Muscle layer of duodenum (tissue), 2 donors: ENCODE results near the gene ABCC1.

Experiments
- H3K27ac ChIP-seq: one replicate; pipeline ENCODE4 v1.7.0; 2013; ENCODE audit warnings: mild to moderate bottlenecking, low read length
- H3K27me3 ChIP-seq: one replicate; pipeline ENCODE4 v1.7.0; 2013; ENCODE audit warnings: low read depth, mild to moderate bottlenecking, control low read depth, low read length
- H3K36me3 ChIP-seq, 2 donors: one replicate each; pipeline ENCODE4 v1.7.0; 2013; ENCODE audit warnings: low read length in 2 of 2, control low read depth in 1 of 2, mild to moderate bottlenecking in 1 of 2; ENCODE audit not compliant: insufficient read depth in 2 of 2, control insufficient read depth in 1 of 2
- H3K4me1 ChIP-seq, 2 donors: one replicate each; pipeline ENCODE4 v1.7.0; 2013; ENCODE audit warnings: low read length in 2 of 2, mild to moderate bottlenecking in 2 of 2, control low read depth in 1 of 2, moderate library complexity in 1 of 2; ENCODE audit not compliant: insufficient read depth in 2 of 2, control insufficient read depth in 1 of 2
- H3K4me3 ChIP-seq, 2 donors: one replicate each; pipeline ENCODE4 v1.7.0; 2013; ENCODE audit warnings: low read length in 2 of 2, low read depth in 1 of 2, mild to moderate bottlenecking in 1 of 2
- H3K9me3 ChIP-seq, 2 donors: one replicate each; pipeline ENCODE4 v1.7.0; 2013; ENCODE audit warnings: low read length in 2 of 2, control low read depth in 1 of 2, mild to moderate bottlenecking in 1 of 2; ENCODE audit not compliant: control insufficient read depth in 1 of 2
- donor health status: healthy.

Gene ABCC1

DNA sequence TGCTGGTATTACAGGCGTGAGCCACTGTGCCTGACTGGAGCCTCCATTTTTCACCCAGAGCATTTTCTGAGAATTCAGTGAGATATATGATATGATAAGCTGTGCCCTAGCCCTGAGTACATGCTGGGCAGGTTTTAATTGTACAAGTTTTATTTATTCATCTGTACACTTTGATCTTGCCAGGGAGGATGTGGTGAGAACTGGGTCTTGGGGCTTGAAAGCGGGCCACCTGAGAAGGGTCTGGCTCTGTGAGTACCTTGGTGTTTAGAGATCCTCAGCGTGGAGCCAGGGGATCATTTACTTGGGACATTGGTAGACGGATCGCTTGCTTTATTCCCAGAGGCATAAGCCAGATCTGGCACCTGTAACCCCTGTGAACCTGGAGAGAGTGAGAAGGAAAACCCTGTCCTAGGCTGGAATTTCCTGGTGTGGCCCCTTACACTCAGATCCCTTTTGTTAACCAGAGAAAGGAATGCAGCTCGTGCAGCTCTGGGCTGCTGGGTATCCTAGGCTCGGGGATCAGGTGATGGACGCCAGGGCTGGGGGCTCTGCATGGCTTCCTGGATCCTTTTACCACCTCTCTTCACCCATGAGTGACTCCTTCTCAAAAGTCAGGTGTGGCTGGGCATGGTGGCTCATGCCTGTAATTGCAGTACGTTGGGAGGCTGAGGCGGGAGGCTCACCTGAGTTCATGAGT is 91.9 kb downstream of the ABCC1 start:
- H3K9me3 ChIP-seq, result no peaks in the 10 kb centered on the region
- H3K4me3 ChIP-seq, result no peak overlapping the region
- no peak overlapping the region for H3K27ac ChIP-seq
- H3K36me3 ChIP-seq, result peaks cover 39 to 58% of the 10 kb centered on the region in 2 donors
- peaks cover 0 to 8% of the 10 kb centered on the region in 2 donors for H3K4me1 ChIP-seq
- no peaks in the 10 kb centered on the region for H3K27me3 ChIP-seq

DNA sequence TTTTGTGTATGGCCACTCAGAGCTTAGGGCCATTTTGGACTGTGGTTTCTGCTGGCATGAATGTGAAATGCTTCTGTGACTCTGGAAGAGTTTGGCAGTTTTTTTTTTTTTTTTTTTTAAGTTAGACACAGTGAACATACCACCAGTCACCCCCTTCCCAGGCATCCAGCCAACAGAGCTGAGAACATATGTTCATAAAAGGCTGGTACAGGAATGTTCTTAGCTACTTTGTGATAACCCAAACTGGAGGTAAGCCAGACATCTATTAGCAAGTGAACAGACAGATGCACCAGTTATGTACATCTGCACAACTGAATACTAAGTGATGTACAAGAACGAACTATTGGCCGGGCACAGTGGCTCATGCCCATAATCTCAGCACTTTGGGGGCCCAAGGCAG is 92.7 kb downstream of the ABCC1 start:
- no peak overlapping the region for H3K4me3 ChIP-seq
- no peak overlapping the region for H3K27ac ChIP-seq
- H3K9me3 ChIP-seq, result no peaks in the 10 kb centered on the region

DNA sequence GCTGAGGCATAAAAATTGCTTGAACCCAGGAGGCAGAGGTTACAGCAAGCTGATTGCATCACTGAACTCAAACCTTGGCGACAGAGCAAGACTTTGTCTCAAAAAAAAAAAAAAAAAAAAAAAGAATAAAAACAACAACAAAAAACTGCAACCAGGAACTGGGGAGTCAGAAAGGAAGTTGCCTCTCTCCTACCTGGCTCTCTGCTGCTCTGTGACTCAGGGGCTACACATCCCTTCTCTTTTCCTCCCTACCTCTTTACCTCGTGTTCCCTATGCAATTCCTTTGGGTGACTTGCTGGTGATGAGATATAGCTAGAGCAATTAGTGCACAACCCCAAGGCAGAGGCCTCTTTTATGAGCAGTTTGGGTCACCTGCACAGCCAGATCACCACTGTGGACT is 95.9 kb downstream of the ABCC1 start:
- no peak overlapping the region for H3K27ac ChIP-seq
- H3K4me3 ChIP-seq, result no peak overlapping the region
- peaks cover 0 to 14% of the 10 kb centered on the region in 2 donors for H3K4me1 ChIP-seq
- H3K27me3 ChIP-seq, result no peaks in the 10 kb centered on the region
- no peaks in the 10 kb centered on the region for H3K9me3 ChIP-seq
- H3K36me3 ChIP-seq, result peaks cover 35 to 60% of the 10 kb centered on the region in 2 donors

More for the DNA sequence above, 92.7 kb downstream of the ABCC1 start:
- Histone ChIP-seq H3K4me1 (peaks cover 0 to 8% of the 10 kb centered on the region in 2 donors), H3K27me3 (no peaks in the 10 kb centered on the region), H3K36me3 (peaks cover 36 to 57% of the 10 kb centered on the region in 2 donors)

DNA sequence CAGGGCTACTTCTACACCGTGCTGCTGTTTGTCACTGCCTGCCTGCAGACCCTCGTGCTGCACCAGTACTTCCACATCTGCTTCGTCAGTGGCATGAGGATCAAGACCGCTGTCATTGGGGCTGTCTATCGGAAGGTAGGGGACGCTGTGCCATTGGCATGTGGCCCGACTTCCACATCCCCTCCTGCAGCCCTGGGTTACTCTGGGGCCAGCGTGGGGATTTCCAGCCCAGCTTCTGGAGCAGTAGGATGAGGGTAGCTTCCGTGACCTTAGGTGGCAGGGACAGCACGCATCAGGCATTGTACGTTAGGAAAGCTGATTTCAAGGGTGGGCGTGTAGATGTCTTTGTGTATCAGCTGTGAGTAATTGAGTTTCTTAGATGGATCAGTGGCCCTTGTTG is 96.5 kb downstream of the ABCC1 start:
- Histone ChIP-seq H3K27me3 (no peaks in the 10 kb centered on the region), H3K27ac (no peak overlapping the region), H3K4me3 (no peak overlapping the region), H3K9me3 (no peaks in the 10 kb centered on the region), H3K36me3 (peaks cover 35 to 65% of the 10 kb centered on the region in 2 donors), H3K4me1 (peaks cover 0 to 14% of the 10 kb centered on the region in 2 donors)

DNA sequence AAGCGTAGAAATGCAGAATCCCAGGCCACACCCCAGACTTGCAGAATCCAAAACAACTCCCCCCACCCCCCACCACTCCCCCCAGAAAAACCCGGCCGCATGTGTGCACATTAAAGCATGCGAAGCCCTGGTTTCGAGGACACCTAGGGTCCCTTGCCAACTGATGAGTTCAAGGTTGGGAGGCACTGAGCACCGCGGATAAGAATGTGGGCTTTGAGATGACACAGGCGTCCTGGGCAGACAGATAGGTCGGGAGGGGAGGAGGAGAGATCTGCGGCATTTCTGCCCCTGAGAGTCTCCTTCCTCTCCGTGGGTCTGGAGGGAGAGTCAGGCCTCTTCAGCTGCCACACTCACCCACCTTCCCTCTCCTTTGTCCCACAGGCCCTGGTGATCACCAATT is 98.3 kb downstream of the ABCC1 start:
- Histone ChIP-seq H3K4me3 (no peak overlapping the region), H3K27me3 (no peaks in the 10 kb centered on the region), H3K36me3 (peaks cover 38 to 70% of the 10 kb centered on the region in 2 donors), H3K4me1 (peaks cover 0 to 14% of the 10 kb centered on the region in 2 donors), H3K27ac (no peak overlapping the region), H3K9me3 (no peaks in the 10 kb centered on the region)

DNA sequence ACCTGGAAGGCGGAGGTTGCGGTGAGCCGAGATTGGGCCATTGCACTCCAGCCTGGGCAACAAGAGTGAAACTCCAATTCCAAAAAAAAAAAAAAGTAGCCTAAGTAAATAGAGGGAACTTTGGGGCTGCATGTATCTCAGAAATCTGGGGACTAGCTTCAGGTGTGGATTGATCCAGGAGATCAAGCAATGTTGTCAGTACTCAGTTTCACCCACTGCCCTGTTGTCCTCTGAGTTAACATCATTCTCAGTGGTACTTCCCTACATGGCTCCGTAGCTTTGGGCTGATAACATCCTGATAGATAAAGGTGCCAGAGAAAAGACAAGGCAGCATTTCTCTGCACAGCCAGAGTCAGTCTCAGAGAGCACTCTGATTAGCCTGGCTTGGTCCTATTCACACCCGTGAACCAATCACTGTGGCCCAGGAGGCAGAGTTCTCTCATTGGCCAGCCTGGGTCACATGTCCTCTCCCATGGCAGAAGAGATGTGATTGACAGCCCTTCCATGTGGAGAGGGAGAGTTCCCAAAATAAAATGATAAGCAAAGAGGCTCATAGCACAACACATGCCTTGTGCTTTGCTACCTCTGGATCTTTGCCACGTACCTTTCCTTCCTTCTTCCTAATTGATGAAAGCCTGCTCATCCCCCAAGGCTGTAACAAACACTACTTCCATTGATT is 99.6 kb downstream of the ABCC1 start:
- H3K4me3 ChIP-seq, result no peak overlapping the region
- no peaks in the 10 kb centered on the region for H3K9me3 ChIP-seq
- peaks cover 0 to 14% of the 10 kb centered on the region in 2 donors for H3K4me1 ChIP-seq
- no peaks in the 10 kb centered on the region for H3K27me3 ChIP-seq
- H3K27ac ChIP-seq, result no peak overlapping the region
- peaks cover 38 to 72% of the 10 kb centered on the region in 2 donors for H3K36me3 ChIP-seq

DNA sequence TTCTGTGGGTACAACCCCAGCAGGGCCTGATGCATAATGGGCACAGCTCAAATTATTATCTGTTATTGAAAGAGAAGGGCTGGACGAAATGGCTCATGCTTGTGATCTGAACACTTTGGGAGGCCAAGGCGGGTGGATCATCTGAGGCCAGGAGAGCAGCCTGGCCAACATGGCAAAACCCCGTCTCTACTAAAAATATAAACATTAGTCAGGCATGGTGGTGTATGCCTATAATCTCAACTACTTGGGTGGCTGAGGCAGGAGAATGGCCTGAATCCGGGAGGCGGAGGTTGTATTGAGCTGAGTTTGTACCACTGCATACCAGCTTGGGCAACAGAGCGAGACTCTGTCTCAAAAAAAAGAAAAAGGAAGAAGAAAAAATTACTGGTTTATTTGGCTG is 100.7 kb downstream of the ABCC1 start:
- no peak overlapping the region for H3K4me3 ChIP-seq
- H3K36me3 ChIP-seq, result peaks cover 34 to 61% of the 10 kb centered on the region in 2 donors
- H3K27ac ChIP-seq, result no peak overlapping the region
- H3K9me3 ChIP-seq, result no peaks in the 10 kb centered on the region
- H3K4me1 ChIP-seq, result peaks cover 0 to 14% of the 10 kb centered on the region in 2 donors
- no peaks in the 10 kb centered on the region for H3K27me3 ChIP-seq

DNA sequence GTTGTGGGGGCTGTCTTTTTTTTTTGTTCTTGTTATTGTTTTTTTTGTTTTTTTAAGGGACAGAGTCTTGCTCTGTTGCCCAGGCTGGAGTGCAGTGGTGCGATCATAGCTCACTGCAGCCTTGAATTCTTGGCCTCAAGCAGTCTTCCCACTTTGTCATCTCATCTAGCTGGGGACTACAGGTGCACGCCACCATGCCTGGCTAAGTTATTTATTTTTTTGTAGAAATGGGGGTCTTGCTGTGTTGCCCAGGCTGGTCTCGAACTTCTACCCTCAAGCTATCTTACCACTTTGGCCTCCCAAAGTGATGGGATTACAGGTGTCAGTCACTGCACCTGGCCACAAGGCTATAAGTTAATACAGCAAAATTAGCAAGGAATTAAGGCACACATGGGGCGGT is 101.7 kb downstream of the ABCC1 start:
- H3K27me3 ChIP-seq, result no peaks in the 10 kb centered on the region
- H3K9me3 ChIP-seq, result no peaks in the 10 kb centered on the region
- peaks cover 0 to 6% of the 10 kb centered on the region in 2 donors for H3K4me1 ChIP-seq
- H3K27ac ChIP-seq, result no peak overlapping the region
- no peak overlapping the region for H3K4me3 ChIP-seq
- H3K36me3 ChIP-seq, result peaks cover 29 to 54% of the 10 kb centered on the region in 2 donors

DNA sequence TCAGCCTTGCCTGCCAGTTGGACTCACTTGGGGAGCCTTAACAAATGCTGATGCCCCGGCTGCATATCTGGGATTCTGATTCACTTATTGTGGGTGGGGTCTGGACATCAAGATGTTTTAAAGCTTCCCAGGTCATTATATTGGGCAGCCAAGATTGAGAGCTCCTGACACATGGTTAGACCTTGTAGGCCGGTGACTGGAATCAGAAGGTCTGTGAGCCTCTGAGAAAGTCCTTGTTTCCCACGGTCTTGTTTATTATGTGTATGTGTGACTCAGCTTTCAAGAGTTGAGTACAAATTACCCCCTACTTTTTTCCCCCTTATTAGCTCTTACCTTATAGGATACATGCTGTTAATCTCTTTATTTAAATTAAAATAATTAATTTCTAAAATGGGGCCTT is 103.5 kb downstream of the ABCC1 start:
- Histone ChIP-seq H3K36me3 (peaks cover 31 to 46% of the 10 kb centered on the region in 2 donors), H3K4me1 (no peaks in the 10 kb centered on the region), H3K27ac (no peak overlapping the region), H3K9me3 (no peaks in the 10 kb centered on the region), H3K4me3 (no peak overlapping the region), H3K27me3 (no peaks in the 10 kb centered on the region)

DNA sequence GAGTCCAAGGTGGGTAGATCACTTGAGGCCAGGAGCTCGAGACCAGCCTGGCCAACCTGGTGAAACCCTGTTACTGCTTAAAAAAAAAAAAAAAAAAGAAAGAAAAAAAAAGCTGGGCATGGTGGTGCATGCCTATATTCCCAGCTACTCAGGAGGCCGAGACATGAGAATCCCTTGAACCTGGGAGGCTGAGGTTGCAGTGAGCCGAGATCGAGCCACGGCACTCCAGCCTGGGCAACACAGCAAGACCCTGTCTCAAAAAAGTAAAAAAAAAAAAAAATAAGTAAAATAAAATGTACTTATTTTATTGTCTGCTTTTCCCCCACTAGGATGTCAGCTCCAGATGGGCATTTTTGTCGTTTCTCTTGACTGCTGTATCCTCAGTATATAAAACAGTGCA is 107.7 kb downstream of the ABCC1 start:
- Histone ChIP-seq H3K36me3 (peaks cover 19 to 20% of the 10 kb centered on the region in 2 donors), H3K27ac (no peak overlapping the region), H3K4me1 (peaks cover 0 to 13% of the 10 kb centered on the region in 2 donors)

DNA sequence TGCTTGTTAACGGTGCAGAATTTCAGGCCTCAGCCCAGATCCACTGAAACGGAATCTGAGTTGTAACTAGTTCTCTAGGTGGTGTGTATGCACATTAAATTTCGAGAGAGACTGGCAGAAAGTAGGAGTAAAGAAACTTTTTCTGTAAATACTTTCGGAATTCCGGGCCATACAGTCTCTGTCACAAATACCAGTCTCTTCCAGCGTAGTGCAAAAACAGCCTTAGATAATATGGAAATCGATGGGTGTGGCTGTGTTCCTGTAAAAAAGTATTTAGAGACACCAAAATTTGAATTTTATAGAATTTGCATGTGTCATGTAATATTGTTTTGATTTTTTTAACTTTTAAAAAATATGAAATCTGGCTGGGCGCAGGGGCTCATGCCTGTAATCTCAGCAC is 109.7 kb downstream of the ABCC1 start:
- H3K9me3 ChIP-seq, result no peaks in the 10 kb centered on the region
- H3K4me1 ChIP-seq, result peaks cover 0 to 14% of the 10 kb centered on the region in 2 donors
- no peak overlapping the region for H3K27ac ChIP-seq
- H3K4me3 ChIP-seq, result no peak overlapping the region
- no peaks in the 10 kb centered on the region for H3K27me3 ChIP-seq
- peaks cover 12 to 16% of the 10 kb centered on the region in 2 donors for H3K36me3 ChIP-seq

More for the DNA sequence above, 107.7 kb downstream of the ABCC1 start:
- H3K4me3 ChIP-seq, result no peak overlapping the region
- no peaks in the 10 kb centered on the region for H3K27me3 ChIP-seq
- H3K9me3 ChIP-seq, result no peaks in the 10 kb centered on the region
